Vagina (tissue), 2 donors: ENCODE results near the gene SYNM. TPM values are rescaled to one million over a fixed set of nuclear protein-coding genes. Genes with fewer than 3 reads are reported as not detected.

Source experiments
- DNase-seq, 2 donors: peaks; one replicate each; pipeline ENCODE4 v3.0.0-alpha.2; 2017; ENCODE audit errors: extremely low spot score in 2 of 2
- H3K27ac ChIP-seq: fragments of 200-600 bp; sonication (generic); one replicate; pipeline ENCODE4 v1.5.1; 2019
- H3K27me3 ChIP-seq: fragments of 200-600 bp; sonication (generic); one replicate; pipeline ENCODE4 v1.5.1; 2019
- H3K36me3 ChIP-seq, 2 donors: fragments of 200-600 bp; sonication (generic); one replicate each; pipeline ENCODE4 v1.5.1; 2017 to 2019
- H3K4me1 ChIP-seq: fragments of 200-600 bp; sonication (generic); one replicate; pipeline ENCODE4 v1.5.1; 2019
- H3K4me3 ChIP-seq, 2 donors: fragments of 200-600 bp; sonication (generic); 1 replicate in 1 of 2; 2 replicates in 1 of 2; pipeline ENCODE4 v1.5.1; 2016 to 2019
- H3K9me3 ChIP-seq: fragments of 200-600 bp; sonication (generic); one replicate; pipeline ENCODE4 v1.5.1; 2019
- CTCF ChIP-seq, 3 experiments: fragments of 450-650 bp in 2 of 3; fragments of 200-600 bp in 1 of 3; sonication (generic) in 1 of 3; IDR thresholded peaks; one replicate each; pipeline ENCODE4 v1.5.1; 2017 to 2019; ENCODE audit warnings: antibody characterized with exemption in 3 of 3, mild to moderate bottlenecking in 2 of 3, moderate library complexity in 2 of 3
- POLR2A ChIP-seq, 2 donors: fragments of 450-650 bp; IDR thresholded peaks; one replicate each; pipeline ENCODE4 v1.6.1; 2017; ENCODE audit warnings: antibody characterized with exemption in 2 of 2, mild to moderate bottlenecking in 2 of 2, moderate library complexity in 2 of 2
- POLR2AphosphoS5 ChIP-seq, 2 donors: sonication (generic); formaldehyde crosslinking; IDR thresholded peaks; one replicate each; pipeline ENCODE4 v1.9.0; 2017; ENCODE audit warnings: antibody characterized with exemption in 2 of 2, mild to moderate bottlenecking in 2 of 2, low read depth in 1 of 2; ENCODE audit not compliant: insufficient read depth in 1 of 2
- intact Hi-C: fragments of 100-400 bp; cut with DNase I; formaldehyde crosslinking; loops from one replicate; pipeline ENCODE4 v1.15.1; 2023
- total RNA-seq: library from RNA; depleted of rRNA; stranded (reverse); fragments of >200 nt; gene quantifications from one replicate; pipeline ENCODE4 v1.2.3, GENCODE V29; 2016

The SYNM gene
- total RNA-seq, 1 donor from 2014 or later, result 62.6 TPM

GRCh38 chr15:99101501-99101900 is 3.4 kb upstream of the SYNM start:
- H3K4me3 ChIP-seq, result no peak overlapping the region
- H3K4me1 ChIP-seq, result peaks cover 14% of the 10 kb centered on the region
- no peaks in the 10 kb centered on the region for H3K36me3 ChIP-seq
- intact Hi-C loops, result no loop called here
- H3K9me3 ChIP-seq, result no peaks in the 10 kb centered on the region
- peak in 1 of 2 donors; percentile 79 for DNase-seq
- no peaks in the 10 kb centered on the region for H3K27me3 ChIP-seq
- TF ChIP-seq POLR2AphosphoS5 (IDR thresholded peaks at IDR 0.05; ENCODE audit: insufficient read depth in 1 of 2, low read depth in 1 of 2), result no peak
- no peak for TF ChIP-seq POLR2A (IDR thresholded peaks at IDR 0.05)
- TF ChIP-seq CTCF (IDR thresholded peaks at IDR 0.05), result no peak
- H3K27ac ChIP-seq, result no peak overlapping the region

- intact Hi-C loops, result no loop called here
- Histone ChIP-seq H3K9me3 (no peaks in the 10 kb centered on the region), H3K27ac (no peak overlapping the region), H3K4me3 (no peak overlapping the region), H3K36me3 (no peaks in the 10 kb centered on the region), H3K27me3 (no peaks in the 10 kb centered on the region), H3K4me1 (peaks cover 15% of the 10 kb centered on the region)
- TF ChIP-seq POLR2A (IDR thresholded peaks at IDR 0.05) (no peak), POLR2AphosphoS5 (IDR thresholded peaks at IDR 0.05; ENCODE audit: insufficient read depth in 1 of 2, low read depth in 1 of 2) (no peak), CTCF (IDR thresholded peaks at IDR 0.05) (no peak)
- peak; percentile 69 to 79 for DNase-seq
These were observed 2.3 kb upstream of the SYNM start for GRCh38 chr15:99102332-99103235.

- no peaks in the 10 kb centered on the region for H3K27me3 ChIP-seq
- TF ChIP-seq CTCF (IDR thresholded peaks at IDR 0.05) (no peak), POLR2A (IDR thresholded peaks at IDR 0.05) (no peak), POLR2AphosphoS5 (IDR thresholded peaks at IDR 0.05; ENCODE audit: insufficient read depth in 1 of 2, low read depth in 1 of 2) (no peak)
- H3K9me3 ChIP-seq, result no peaks in the 10 kb centered on the region
- peaks cover 15% of the 10 kb centered on the region for H3K4me1 ChIP-seq
- peak in 1 of 2 donors; percentile 81 for DNase-seq
- H3K36me3 ChIP-seq, result no peaks in the 10 kb centered on the region
- intact Hi-C loops, result no loop called here
- H3K4me3 ChIP-seq, result no peak overlapping the region
- no peak overlapping the region for H3K27ac ChIP-seq
These were observed 1.6 kb upstream of the SYNM start for GRCh38 chr15:99103279-99103678.

GRCh38 chr15:99105514-99106341 is 848 bp downstream of the SYNM start:
- Histone ChIP-seq H3K36me3 (no peaks in the 10 kb centered on the region), H3K4me3 (peak overlapping the region; percentile 60 to 76), H3K27ac (peak overlapping the region; percentile 86), H3K9me3 (no peaks in the 10 kb centered on the region), H3K27me3 (no peaks in the 10 kb centered on the region), H3K4me1 (peaks cover 19% of the 10 kb centered on the region)
- intact Hi-C loops, result loop anchor here (2.0 kb wide), 1 partner anchor 107 kb away; no protein-coding TSS in a partner anchor
- no peak for DNase-seq
- TF ChIP-seq CTCF (IDR thresholded peaks at IDR 0.05), result no peak
- TF ChIP-seq POLR2A (IDR thresholded peaks at IDR 0.05), result no peak
- no peak for TF ChIP-seq POLR2AphosphoS5 (IDR thresholded peaks at IDR 0.05; ENCODE audit: insufficient read depth in 1 of 2, low read depth in 1 of 2)
